Measurements from ENCODE around the gene NPTX1. TPM values are rescaled to one million over a fixed set of nuclear protein-coding genes. Genes with fewer than 3 reads are reported as not detected.

NPTX1 gene
- total RNA-seq, 4 donors from 2014 or later = 0.92 to 0.98 TPM; not detected in 2

- TF ChIP-seq CTCF (IDR thresholded peaks at IDR 0.05) (no peak), POLR2A (IDR thresholded peaks at IDR 0.05) (no peak)
- no peaks in the 10 kb centered on the region for H3K4me1 ChIP-seq
- DNase-seq = no peak
- intact Hi-C loops (cut with DNase I) = no loop called here
- 79 to 86% methylated on average over 3 to 5 of the region's 5 CpGs for WGBS, 2 donors
- no peaks in the 10 kb centered on the region for H3K36me3 ChIP-seq
- no peak overlapping the region for H3K4me3 ChIP-seq (replicated peaks in 1 of 3)
- no peaks in the 10 kb centered on the region for H3K9me3 ChIP-seq
- H3K27me3 ChIP-seq = no peaks in the 10 kb centered on the region
- no peak overlapping the region for H3K27ac ChIP-seq
These were observed 26.1 kb upstream of the NPTX1 start for GRCh38 chr17:80502578-80502877.

- no peak for DNase-seq
- Histone ChIP-seq H3K36me3 (no peaks in the 10 kb centered on the region), H3K9me3 (no peaks in the 10 kb centered on the region), H3K4me1 (no peaks in the 10 kb centered on the region), H3K27me3 (no peaks in the 10 kb centered on the region), H3K4me3 (replicated peaks in 1 of 3) (no peak overlapping the region), H3K27ac (no peak overlapping the region)
- intact Hi-C loops (cut with DNase I) = no loop called here
- WGBS, 2 donors = 70 to 71% methylated on average over 24 of the region's 24 CpGs
- TF ChIP-seq CTCF (IDR thresholded peaks at IDR 0.05) (no peak), POLR2A (IDR thresholded peaks at IDR 0.05) (no peak)
These were observed 25.6 kb upstream of the NPTX1 start for GRCh38 chr17:80501741-80502577.

GRCh38 chr17:80499961-80500665 is 23.7 kb upstream of the NPTX1 start:
- Histone ChIP-seq H3K4me3 (replicated peaks in 1 of 3) (no peak overlapping the region), H3K27me3 (no peaks in the 10 kb centered on the region), H3K36me3 (no peaks in the 10 kb centered on the region), H3K4me1 (no peaks in the 10 kb centered on the region), H3K27ac (no peak overlapping the region), H3K9me3 (no peaks in the 10 kb centered on the region)
- no peak for TF ChIP-seq POLR2A (IDR thresholded peaks at IDR 0.05)
- TF ChIP-seq CTCF (IDR thresholded peaks at IDR 0.05) = no peak
- no peak for DNase-seq
- WGBS, 2 donors = 67 to 69% methylated on average over 19 to 20 of the region's 22 CpGs
- intact Hi-C loops (cut with DNase I) = no loop called here

- no peaks in the 10 kb centered on the region for H3K9me3 ChIP-seq
- no peak for DNase-seq
- no peaks in the 10 kb centered on the region for H3K36me3 ChIP-seq
- no peak overlapping the region for H3K27ac ChIP-seq
- intact Hi-C loops (cut with DNase I) = no loop called here
- no peaks in the 10 kb centered on the region for H3K4me1 ChIP-seq
- no peak overlapping the region for H3K4me3 ChIP-seq (replicated peaks in 1 of 3)
- TF ChIP-seq CTCF (IDR thresholded peaks at IDR 0.05) = no peak
- TF ChIP-seq POLR2A (IDR thresholded peaks at IDR 0.05) = no peak
- H3K27me3 ChIP-seq = no peaks in the 10 kb centered on the region
- 62 to 70% methylated on average over 9 of the region's 9 CpGs for WGBS, 2 donors
These were observed 23.2 kb upstream of the NPTX1 start for GRCh38 chr17:80499560-80499959.

GRCh38 chr17:80498920-80499410 is 22.6 kb upstream of the NPTX1 start:
- no peak for TF ChIP-seq CTCF (IDR thresholded peaks at IDR 0.05)
- no peaks in the 10 kb centered on the region for H3K4me1 ChIP-seq
- no peaks in the 10 kb centered on the region for H3K36me3 ChIP-seq
- no peak overlapping the region for H3K4me3 ChIP-seq (replicated peaks in 1 of 3)
- H3K27me3 ChIP-seq = no peaks in the 10 kb centered on the region
- no peaks in the 10 kb centered on the region for H3K9me3 ChIP-seq
- no peak for DNase-seq
- no peak overlapping the region for H3K27ac ChIP-seq
- intact Hi-C loops (cut with DNase I) = no loop called here
- 74 to 87% methylated on average over 8 to 11 of the region's 11 CpGs for WGBS, 2 donors

Measured in thyroid gland (tissue), 4 donors.